Measurements from ENCODE around the gene RAB13.

Gene RAB13

DNA sequence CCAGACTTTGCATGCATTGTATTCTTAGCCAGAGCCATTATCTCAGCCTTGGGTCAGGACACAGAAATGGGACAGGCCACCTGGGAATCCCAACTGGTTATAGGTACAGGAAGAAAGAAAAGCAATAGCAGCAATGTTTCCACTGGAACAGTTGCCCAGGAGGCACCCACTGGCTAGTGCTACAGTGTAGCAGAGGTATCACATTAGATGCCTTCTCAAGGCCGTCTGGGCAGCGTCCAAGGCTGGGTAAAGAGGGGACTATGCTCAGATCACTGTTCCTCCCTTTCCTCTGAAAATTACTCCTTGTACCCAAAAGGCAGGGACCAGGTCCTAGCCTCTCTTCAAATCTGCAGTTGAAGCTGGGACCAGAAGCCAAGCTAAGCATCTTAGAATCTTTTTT is 15.8 kb downstream of the RAB13 start:
- Histone ChIP-seq H3K4me3 (ENCODE audit: low read length) (no peak overlapping the region), H3K36me3 (ENCODE audit: insufficient read depth, low read length) (peaks cover 17% of the 10 kb centered on the region), H2AFZ (ENCODE audit: low read depth, low read length) (no peak overlapping the region), H3K4me1 (ENCODE audit: insufficient read depth, low read length) (peaks cover 23% of the 10 kb centered on the region), H3K27me3 (ENCODE audit: insufficient read depth, low read length) (no peaks in the 10 kb centered on the region), H3K9me3 (ENCODE audit: low read length) (no peaks in the 10 kb centered on the region)

DNA sequence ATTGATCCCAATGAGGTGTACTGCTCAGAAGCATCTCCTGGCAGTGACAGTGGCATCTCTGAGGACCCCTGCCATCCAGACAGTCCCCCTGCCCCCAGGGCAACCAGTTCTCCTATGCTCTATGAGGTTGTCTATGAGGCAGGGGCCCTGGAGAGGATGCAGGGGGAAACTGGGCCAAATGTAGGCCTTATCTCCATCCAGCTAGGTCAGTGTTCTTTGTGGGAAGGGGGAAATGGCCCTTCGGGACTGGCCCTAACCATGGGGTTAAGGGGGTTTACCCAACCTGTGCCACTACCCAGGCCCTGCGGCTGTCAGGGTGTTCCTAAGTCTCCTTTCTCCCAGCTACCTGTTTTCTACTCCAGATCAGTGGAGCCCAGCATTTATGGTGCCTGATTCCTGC is 17.2 kb downstream of the RAB13 start:
- Histone ChIP-seq H3K4me3 (ENCODE audit: low read length) (peak overlapping the region; percentile 86), H2AFZ (ENCODE audit: low read depth, low read length) (no peak overlapping the region), H3K27me3 (ENCODE audit: insufficient read depth, low read length) (no peaks in the 10 kb centered on the region), H3K9me3 (ENCODE audit: low read length) (no peaks in the 10 kb centered on the region), H3K4me1 (ENCODE audit: insufficient read depth, low read length) (peaks cover 24% of the 10 kb centered on the region), H3K36me3 (ENCODE audit: insufficient read depth, low read length) (peaks cover 7% of the 10 kb centered on the region)

DNA sequence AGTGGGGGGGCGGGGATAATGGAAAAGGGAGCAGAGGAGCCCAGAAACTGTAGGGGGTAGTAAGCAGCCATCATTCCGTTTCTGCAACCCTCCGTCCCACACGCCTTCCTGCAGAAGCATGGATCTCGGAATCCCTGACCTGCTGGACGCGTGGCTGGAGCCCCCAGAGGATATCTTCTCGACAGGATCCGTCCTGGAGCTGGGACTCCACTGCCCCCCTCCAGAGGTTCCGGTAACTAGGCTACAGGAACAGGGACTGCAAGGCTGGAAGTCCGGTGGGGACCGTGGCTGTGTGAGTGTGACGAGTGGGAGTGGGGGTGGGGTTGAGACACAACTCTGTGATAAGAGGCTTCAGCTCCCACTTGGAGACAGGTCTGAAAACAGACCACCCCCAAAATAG is 17.7 kb downstream of the RAB13 start:
- no peaks in the 10 kb centered on the region for H3K27me3 ChIP-seq (ENCODE audit: insufficient read depth, low read length)
- peak overlapping the region; percentile 86 for H3K4me3 ChIP-seq (ENCODE audit: low read length)
- H3K9me3 ChIP-seq (ENCODE audit: low read length) = no peaks in the 10 kb centered on the region
- H3K36me3 ChIP-seq (ENCODE audit: insufficient read depth, low read length) = peaks cover 3% of the 10 kb centered on the region
- no peak overlapping the region for H2AFZ ChIP-seq (ENCODE audit: low read depth, low read length)
- H3K4me1 ChIP-seq (ENCODE audit: insufficient read depth, low read length) = peaks cover 24% of the 10 kb centered on the region

DNA sequence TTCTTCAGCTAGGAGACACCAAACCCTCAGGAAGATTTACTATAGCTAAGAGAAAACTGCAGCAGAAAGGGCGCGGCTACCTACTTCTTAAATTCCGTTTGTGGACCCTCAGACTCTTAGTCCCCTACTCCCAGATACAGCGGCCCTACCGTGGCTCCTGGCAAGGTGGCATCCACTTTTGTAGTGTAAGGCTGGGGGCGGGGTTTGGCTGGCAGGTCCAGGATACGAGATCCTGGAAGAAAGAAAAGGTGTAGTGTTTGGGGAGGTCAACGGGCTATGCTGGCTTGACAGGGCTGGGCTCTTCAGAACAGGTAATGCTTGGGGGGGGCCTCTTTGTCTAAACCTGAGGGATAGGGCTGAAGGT is 18.2 kb downstream of the RAB13 start:
- Histone ChIP-seq H2AFZ (ENCODE audit: low read depth, low read length) (no peak overlapping the region), H3K27me3 (ENCODE audit: insufficient read depth, low read length) (no peaks in the 10 kb centered on the region), H3K4me3 (ENCODE audit: low read length) (peak overlapping the region; percentile 86), H3K9me3 (ENCODE audit: low read length) (no peaks in the 10 kb centered on the region), H3K36me3 (ENCODE audit: insufficient read depth, low read length) (no peaks in the 10 kb centered on the region), H3K4me1 (ENCODE audit: insufficient read depth, low read length) (peaks cover 25% of the 10 kb centered on the region)

DNA sequence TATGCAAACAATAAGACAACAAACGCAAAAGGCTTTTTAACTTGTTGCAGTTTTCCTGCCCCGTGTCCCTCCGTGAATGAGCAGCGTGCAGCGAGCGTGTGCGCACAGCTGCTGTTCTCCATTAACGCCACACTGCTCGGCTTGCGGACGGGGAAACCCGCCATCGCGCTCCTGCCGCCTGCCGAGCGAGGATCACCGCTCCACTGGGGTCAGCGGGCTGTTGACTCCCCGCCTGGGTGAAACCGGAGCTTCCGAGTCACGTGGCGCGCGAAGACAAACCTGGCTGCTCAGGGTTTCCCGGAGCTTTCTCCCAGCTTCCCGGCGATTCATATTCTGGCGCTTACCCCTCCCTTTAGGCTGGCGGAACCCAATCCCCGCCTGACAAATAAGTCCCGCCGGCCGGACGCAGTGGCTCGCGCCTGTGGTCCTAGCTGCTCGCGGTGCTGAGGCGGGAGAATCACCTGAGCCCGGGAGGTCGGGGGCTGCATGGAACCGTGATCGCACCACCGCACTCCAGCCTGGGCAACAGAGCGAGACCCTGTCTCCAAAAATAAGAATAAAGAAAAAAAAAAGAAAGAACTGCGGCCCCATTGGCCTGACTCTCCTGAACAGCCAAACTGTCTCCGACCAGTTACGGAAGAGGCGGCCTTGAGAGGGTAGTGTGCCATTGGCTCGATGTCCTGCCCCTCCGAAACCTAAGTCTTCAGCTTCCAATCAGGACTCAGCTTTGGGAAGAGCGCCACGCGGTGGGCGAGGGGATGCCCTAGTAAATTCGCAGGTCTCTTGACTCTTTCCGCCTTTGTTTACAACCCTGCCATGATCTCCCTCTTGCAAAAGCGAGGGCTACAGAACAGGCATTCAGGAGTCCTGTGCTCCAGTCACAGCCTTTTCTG is 18.8 kb downstream of the RAB13 start, which contains the start of gene CREB3L4:
TSS of gene CREB3L4 (plus strand) at position 796 of the 893 bp plus-strand sequence. CDS start 624 bp downstream, outside the sequence.
- Histone ChIP-seq H2AFZ (ENCODE audit: low read depth, low read length) (no peak within 1 kb of the TSS), H3K36me3 (ENCODE audit: insufficient read depth, low read length) (no peaks in the 10 kb centered on the region), H3K27me3 (ENCODE audit: insufficient read depth, low read length) (no peaks in the 10 kb centered on the region), H3K4me1 (ENCODE audit: insufficient read depth, low read length) (peaks cover 31% of the 10 kb centered on the region), H3K4me3 (ENCODE audit: low read length) (peak within 1 kb of the TSS; percentile 86), H3K9me3 (ENCODE audit: low read length) (no peaks in the 10 kb centered on the region)

DNA sequence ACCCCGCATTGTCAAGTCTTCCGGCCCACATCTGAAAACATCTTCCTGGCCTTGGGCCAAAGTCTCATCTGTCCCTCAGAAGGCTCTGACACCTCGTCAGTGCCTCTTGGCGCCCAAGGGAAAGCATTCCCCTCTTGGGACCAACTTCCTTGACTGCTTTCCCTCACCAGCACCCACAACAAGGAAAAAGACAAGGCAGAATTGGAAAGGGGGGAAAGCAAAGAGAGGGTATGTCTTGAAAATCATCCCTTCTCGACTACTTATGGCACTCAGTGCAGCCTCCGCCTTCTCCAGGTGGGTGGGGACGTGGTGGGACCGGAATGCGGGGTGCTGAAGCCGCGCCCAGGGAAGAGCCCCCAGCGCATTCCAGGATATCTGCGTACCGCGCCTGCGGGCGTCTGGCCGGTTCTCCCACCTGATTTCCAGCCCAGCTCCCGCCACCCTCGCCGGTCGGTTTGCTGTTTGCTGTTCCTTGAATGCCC is 22.2 kb downstream of the RAB13 start:
- no peaks in the 10 kb centered on the region for H3K9me3 ChIP-seq (ENCODE audit: low read length)
- peaks cover 20% of the 10 kb centered on the region for H3K36me3 ChIP-seq (ENCODE audit: insufficient read depth, low read length)

DNA sequence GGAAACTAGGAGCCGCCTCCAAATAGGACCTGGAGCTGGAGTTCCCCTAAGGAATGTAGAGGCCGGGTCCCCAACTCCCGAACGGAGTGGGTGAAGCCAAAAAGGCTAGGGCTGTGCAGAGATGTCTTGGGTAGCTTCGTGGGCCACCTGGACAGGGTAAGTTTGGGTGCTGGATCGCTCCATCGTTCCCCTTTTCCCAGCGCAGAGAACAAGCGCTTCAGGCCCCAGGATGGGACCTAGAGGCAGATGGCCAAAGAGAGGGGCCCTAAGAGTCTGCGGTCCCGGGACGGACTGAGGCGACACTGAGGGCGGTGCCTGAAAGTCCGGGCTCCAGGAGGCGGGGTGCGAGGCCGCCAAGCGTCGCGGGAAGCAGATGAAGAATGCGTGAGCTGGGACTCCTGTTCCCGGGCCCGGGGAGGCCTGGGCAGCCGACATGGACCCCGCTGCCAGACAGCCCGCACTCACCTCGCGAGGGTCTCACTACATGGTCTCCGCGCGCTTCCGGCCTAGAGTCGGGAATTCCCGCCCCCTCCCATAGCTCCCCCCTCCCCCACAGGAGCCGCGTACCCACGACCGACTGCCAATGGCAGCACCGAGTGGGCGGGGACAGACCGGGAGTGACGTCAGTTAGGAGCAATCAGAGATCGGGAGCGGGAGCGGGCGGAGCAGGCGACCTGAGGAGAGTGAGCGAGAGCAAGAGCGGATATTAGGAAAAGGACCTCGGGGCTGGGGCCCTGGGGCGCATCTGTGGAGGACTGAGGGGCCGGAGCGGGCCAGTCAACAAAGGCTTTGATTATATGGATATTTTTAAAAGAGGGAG is 22.9 kb downstream of the RAB13 start, which contains the start of gene SLC39A1:
TSS of gene SLC39A1 (minus strand) at position 508 of the 820 bp plus-strand sequence. CDS start 822 bp downstream, outside the sequence.
- H3K4me3 ChIP-seq (ENCODE audit: low read length) = peak within 1 kb of the TSS; percentile 66
- H3K36me3 ChIP-seq (ENCODE audit: insufficient read depth, low read length) = peaks cover 20% of the 10 kb centered on the region
- no peaks in the 10 kb centered on the region for H3K9me3 ChIP-seq (ENCODE audit: low read length)
- H3K27me3 ChIP-seq (ENCODE audit: insufficient read depth, low read length) = no peaks in the 10 kb centered on the region
- H2AFZ ChIP-seq (ENCODE audit: low read depth, low read length) = peak within 1 kb of the TSS; percentile 35
- peaks cover 35% of the 10 kb centered on the region for H3K4me1 ChIP-seq (ENCODE audit: insufficient read depth, low read length)

More for the DNA sequence above, 22.2 kb downstream of the RAB13 start:
- peaks cover 39% of the 10 kb centered on the region for H3K4me1 ChIP-seq (ENCODE audit: insufficient read depth, low read length)
- peak overlapping the region; percentile 66 for H3K4me3 ChIP-seq (ENCODE audit: low read length)
- no peak overlapping the region for H2AFZ ChIP-seq (ENCODE audit: low read depth, low read length)
- no peaks in the 10 kb centered on the region for H3K27me3 ChIP-seq (ENCODE audit: insufficient read depth, low read length)

DNA sequence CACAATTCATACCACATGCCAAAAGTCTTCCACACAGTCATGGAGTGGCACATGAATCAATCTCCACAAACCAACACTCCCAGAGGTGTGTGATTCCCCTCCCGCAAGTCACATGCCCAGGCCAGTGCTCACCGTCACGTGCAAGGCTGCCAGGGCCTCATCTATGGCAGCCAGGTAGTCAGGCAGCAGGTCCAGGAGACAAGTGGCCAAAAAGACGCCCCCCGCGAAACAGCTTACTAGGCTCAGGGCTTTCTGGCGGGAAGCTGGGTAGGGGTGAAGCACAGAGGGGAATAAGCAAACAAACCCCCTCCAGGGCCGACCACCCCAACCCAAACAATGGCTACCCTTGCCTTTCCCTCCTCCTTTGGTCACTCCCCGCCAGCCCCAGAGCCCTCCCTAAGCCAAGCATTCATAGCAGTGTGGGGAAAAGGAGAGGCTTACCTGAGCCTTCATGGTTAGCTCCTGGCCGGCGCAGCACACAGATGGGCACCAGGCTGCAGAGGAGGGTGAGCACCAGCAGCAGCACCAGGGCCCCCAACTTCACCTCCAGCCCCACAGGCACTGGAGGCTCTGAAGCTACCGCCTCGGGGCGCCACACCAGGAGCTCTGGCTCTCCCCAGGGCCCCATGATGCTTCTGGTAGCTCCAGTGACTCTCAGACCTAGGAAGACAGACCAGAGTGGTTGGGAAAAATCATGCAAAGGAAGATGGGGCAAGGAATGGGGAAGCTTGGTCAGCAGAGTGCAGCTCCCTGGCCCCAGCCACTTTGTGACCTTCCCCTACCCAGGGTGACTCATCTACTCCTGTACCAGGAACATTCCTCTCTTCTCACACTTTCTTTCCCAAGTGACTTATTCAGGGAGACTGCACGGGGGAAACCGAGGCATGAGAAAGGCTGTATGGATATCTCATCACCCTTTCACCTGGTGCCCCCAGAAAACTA is 23.8 kb downstream of the RAB13 start:
- H3K4me1 ChIP-seq (ENCODE audit: insufficient read depth, low read length) = peaks cover 34% of the 10 kb centered on the region
- H3K9me3 ChIP-seq (ENCODE audit: low read length) = no peaks in the 10 kb centered on the region
- H3K4me3 ChIP-seq (ENCODE audit: low read length) = peak overlapping the region; percentile 66
- peaks cover 20% of the 10 kb centered on the region for H3K36me3 ChIP-seq (ENCODE audit: insufficient read depth, low read length)
- no peaks in the 10 kb centered on the region for H3K27me3 ChIP-seq (ENCODE audit: insufficient read depth, low read length)
- no peak overlapping the region for H2AFZ ChIP-seq (ENCODE audit: low read depth, low read length)

DNA sequence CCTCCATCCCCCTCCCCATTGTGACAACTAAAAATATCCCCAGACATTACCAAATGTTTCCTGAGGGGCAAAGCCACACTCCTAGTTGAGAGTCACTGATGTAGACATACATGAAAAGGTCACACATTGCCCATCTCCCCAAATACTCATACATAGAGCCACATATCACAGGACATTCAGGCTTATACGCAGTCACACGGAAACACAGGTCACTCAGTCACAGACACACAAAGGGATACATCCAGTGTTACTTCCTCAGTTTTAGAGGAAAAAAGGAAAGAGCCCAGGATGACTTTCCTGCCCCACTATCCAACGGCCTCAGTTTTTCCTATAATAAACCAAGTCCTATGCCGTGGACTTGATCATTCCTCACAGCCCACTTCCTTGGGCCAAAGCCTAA is 24.7 kb downstream of the RAB13 start:
- Histone ChIP-seq H2AFZ (ENCODE audit: low read depth, low read length) (no peak overlapping the region), H3K4me3 (ENCODE audit: low read length) (peak overlapping the region; percentile 66), H3K4me1 (ENCODE audit: insufficient read depth, low read length) (peaks cover 39% of the 10 kb centered on the region), H3K27me3 (ENCODE audit: insufficient read depth, low read length) (no peaks in the 10 kb centered on the region), H3K36me3 (ENCODE audit: insufficient read depth, low read length) (peaks cover 20% of the 10 kb centered on the region), H3K9me3 (ENCODE audit: low read length) (no peaks in the 10 kb centered on the region)

DNA sequence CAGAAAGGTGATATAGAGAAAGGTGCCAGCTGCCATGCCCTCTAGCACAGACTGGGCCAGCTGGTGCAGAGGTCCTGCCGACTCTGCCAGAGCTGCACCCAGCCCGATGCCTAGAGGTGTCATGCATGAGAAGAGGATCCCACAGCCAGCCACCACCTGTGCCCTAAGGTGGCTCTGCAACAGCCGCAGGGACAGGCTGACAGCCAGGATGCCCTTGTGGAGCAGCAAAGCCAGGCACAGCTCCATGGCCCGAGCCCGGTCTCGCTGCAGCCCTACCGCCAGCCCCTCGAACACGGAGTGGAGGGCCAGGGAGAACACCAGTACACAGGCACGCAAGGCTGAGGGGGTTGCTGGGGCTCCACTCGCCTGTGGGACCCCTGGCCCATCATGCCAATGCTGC is 25.9 kb downstream of the RAB13 start:
- Histone ChIP-seq H3K27me3 (ENCODE audit: insufficient read depth, low read length) (no peaks in the 10 kb centered on the region), H2AFZ (ENCODE audit: low read depth, low read length) (no peak overlapping the region), H3K9me3 (ENCODE audit: low read length) (no peaks in the 10 kb centered on the region), H3K4me3 (ENCODE audit: low read length) (no peak overlapping the region), H3K36me3 (ENCODE audit: insufficient read depth, low read length) (peaks cover 20% of the 10 kb centered on the region), H3K4me1 (ENCODE audit: insufficient read depth, low read length) (peaks cover 39% of the 10 kb centered on the region)

DNA sequence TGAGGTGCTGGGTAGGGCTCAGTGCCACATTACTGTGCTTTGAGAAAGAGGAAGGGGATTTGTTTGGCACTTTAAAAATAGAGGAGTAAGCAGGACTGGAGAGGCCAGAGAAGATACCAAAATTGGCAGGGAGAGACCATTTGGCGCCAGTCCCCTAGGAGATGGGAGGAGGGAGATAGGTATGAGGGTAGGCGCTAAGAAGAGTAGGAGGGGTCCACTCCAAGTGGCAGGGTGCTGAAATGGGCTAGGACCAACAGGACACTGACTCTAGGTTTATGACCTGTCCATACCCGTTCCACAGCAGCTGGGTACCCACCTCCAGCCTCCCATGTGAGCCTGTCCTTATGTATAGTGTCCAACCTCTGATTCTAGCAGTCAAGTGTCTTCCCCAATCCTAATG is 26.7 kb downstream of the RAB13 start:
- no peaks in the 10 kb centered on the region for H3K9me3 ChIP-seq (ENCODE audit: low read length)
- H3K4me3 ChIP-seq (ENCODE audit: low read length) = no peak overlapping the region
- H3K36me3 ChIP-seq (ENCODE audit: insufficient read depth, low read length) = peaks cover 23% of the 10 kb centered on the region
- peaks cover 38% of the 10 kb centered on the region for H3K4me1 ChIP-seq (ENCODE audit: insufficient read depth, low read length)
- H2AFZ ChIP-seq (ENCODE audit: low read depth, low read length) = no peak overlapping the region
- no peaks in the 10 kb centered on the region for H3K27me3 ChIP-seq (ENCODE audit: insufficient read depth, low read length)

DNA sequence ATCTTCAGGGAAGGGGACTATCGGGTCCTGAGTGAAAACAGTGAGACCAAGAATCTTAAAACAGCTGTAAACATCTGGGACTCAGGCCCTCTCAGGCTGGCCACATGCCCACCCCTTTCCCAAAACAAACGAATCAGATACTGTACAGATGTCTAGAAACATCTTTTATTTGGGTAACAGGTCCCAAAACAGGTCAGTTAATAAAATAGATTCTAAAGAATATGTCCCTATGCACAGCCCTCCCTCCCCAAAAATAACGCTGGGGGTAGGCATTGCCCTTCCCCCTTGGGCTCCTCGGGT is 27.2 kb downstream of the RAB13 start:
- no peak overlapping the region for H2AFZ ChIP-seq (ENCODE audit: low read depth, low read length)
- H3K27me3 ChIP-seq (ENCODE audit: insufficient read depth, low read length) = no peaks in the 10 kb centered on the region
- H3K4me1 ChIP-seq (ENCODE audit: insufficient read depth, low read length) = peaks cover 37% of the 10 kb centered on the region
- H3K9me3 ChIP-seq (ENCODE audit: low read length) = no peaks in the 10 kb centered on the region
- H3K4me3 ChIP-seq (ENCODE audit: low read length) = peak overlapping the region; percentile 76
- H3K36me3 ChIP-seq (ENCODE audit: insufficient read depth, low read length) = peaks cover 27% of the 10 kb centered on the region
